NB4 (cell line): ENCODE results near the gene DCTPP1.
"Not testable (repeated sequence)": the region's sequence is repeated elsewhere in the genome, so short reads cannot be mapped to it uniquely, and the experiment has no call there.

Experiments used
- MYC ChIP-seq: IDR thresholded peaks from 2 replicates; pipeline ENCODE4 v1.6.1; 2011; ENCODE audit warnings: low read depth, low read length
- POLR2A ChIP-seq: IDR thresholded peaks from 2 replicates; pipeline ENCODE4 v1.6.1; 2011; ENCODE audit warnings: mild to moderate bottlenecking; ENCODE audit not compliant: insufficient read length; ENCODE audit errors: extremely low read depth
- TF ChIP-seq, protein P1 (sequence below): IDR thresholded peaks from one replicate; pipeline ENCODE4 v1.5.1; 2012; ENCODE audit warnings: low read depth, low read length
- TF ChIP-seq, protein P2 (sequence below): IDR thresholded peaks from 2 replicates; pipeline ENCODE4 v1.6.1; 2011; ENCODE audit warnings: low read depth, low read length

DNA sequence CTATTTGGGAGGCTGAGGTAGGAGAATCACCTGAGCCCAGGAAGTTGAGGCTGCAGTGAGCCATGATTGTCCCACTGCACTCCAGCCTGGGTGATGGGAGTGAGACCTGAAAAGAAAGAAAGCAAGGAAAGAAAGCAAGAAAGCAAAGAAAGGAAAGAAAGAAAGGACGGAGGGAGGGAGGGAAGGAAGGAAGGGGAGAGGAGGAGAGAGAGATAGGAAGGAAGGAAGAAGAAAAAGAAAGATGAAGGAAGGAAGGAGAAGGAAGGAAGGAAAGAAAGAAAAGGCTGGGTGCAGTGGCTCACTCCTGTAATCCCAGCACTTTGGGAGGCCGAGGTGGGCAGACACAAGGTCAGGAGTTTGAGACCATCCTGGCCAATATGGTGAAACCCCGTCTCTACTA is 47.9 kb upstream of the DCTPP1 start:
- TF ChIP-seq, protein P1, sequence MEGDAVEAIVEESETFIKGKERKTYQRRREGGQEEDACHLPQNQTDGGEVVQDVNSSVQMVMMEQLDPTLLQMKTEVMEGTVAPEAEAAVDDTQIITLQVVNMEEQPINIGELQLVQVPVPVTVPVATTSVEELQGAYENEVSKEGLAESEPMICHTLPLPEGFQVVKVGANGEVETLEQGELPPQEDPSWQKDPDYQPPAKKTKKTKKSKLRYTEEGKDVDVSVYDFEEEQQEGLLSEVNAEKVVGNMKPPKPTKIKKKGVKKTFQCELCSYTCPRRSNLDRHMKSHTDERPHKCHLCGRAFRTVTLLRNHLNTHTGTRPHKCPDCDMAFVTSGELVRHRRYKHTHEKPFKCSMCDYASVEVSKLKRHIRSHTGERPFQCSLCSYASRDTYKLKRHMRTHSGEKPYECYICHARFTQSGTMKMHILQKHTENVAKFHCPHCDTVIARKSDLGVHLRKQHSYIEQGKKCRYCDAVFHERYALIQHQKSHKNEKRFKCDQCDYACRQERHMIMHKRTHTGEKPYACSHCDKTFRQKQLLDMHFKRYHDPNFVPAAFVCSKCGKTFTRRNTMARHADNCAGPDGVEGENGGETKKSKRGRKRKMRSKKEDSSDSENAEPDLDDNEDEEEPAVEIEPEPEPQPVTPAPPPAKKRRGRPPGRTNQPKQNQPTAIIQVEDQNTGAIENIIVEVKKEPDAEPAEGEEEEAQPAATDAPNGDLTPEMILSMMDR: not testable (repeated sequence)
- TF ChIP-seq, protein P2, sequence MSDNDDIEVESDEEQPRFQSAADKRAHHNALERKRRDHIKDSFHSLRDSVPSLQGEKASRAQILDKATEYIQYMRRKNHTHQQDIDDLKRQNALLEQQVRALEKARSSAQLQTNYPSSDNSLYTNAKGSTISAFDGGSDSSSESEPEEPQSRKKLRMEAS: not testable (repeated sequence)
- not testable (repeated sequence) for TF ChIP-seq POLR2A, MYC
